Body of pancreas (tissue), 4 donors: ENCODE measurements around the gene SGCD.

Source experiments
- CTCF ChIP-seq, 7 experiments: fragments of 450-650 bp in 4 of 7; fragments of 200-600 bp in 3 of 7; sonication (generic) in 3 of 7; IDR thresholded peaks; one replicate each; pipeline ENCODE4 v1.5.1; 2016 to 2019; ENCODE audit warnings: antibody characterized with exemption in 7 of 7
- POLR2A ChIP-seq, 3 donors: fragments of 450-650 bp; IDR thresholded peaks; one replicate each; pipeline ENCODE4 v1.6.1; 2016; ENCODE audit warnings: antibody characterized with exemption in 3 of 3, mild to moderate bottlenecking in 2 of 3

- TF ChIP-seq CTCF (IDR thresholded peaks at IDR 0.05) (no peak), POLR2A (IDR thresholded peaks at IDR 0.05) (no peak)
These were observed 371.4 kb downstream of the SGCD start for GRCh38 chr5:156698323-156698722.
